ENCODE data around the gene OR4K15.
"Not testable (repeated sequence)": the region's sequence is repeated elsewhere in the genome, so short reads cannot be mapped to it uniquely, and the experiment has no call there.

Gene OR4K15, protein sequence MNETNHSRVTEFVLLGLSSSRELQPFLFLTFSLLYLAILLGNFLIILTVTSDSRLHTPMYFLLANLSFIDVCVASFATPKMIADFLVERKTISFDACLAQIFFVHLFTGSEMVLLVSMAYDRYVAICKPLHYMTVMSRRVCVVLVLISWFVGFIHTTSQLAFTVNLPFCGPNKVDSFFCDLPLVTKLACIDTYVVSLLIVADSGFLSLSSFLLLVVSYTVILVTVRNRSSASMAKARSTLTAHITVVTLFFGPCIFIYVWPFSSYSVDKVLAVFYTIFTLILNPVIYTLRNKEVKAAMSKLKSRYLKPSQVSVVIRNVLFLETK

GRCh38 chr14:19975291-19975690, at the start of gene OR4K15:
OR4K15 (plus strand) TSS chr14:19975591; CDS start chr14:19975591, 0 bp downstream.
- DNase-seq = no peak

GRCh38 chr14:19930617-19931016, 44.8 kb upstream of the OR4K15 start, which contains the start of gene OR4K1:
OR4K1 (plus strand) TSS chr14:19930917; CDS start chr14:19935667, 4,750 bp downstream.
- DNase-seq = no peak

- no peak for DNase-seq
Measured at GRCh38 chr14:19941668-19942067, 33.7 kb upstream of the OR4K15 start.

DNA sequence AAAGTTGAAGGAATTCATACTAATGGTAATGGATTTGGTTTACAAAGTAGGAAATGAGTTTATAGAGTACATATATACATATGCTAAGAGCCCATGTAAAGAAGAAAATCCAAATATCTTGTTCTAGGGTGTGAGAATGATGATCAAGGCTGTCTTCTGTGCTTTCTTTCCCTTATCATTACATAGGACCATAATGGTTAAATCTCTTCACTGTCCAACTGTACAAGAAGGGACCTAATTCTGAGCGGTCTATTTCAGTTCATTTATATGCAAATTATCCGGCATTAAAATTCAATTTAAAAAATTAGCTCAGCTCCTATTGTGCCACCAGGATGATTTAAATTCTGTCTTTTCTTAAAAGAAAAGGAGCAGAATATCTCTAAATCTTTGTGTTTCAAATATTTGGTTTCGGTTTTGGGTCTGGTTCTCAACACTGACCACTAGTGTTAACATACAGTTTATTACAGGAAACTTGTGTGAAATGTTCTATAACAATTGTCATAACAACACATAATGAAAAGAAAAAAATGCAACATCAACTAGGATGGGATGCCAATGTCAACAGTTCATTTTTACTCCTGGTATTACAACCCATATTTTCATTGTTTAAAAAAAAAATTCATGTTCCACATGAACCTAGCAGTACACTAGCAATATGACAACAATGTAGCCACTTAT, 27.8 kb upstream of the OR4K15 start:
- no peak for DNase-seq

DNA sequence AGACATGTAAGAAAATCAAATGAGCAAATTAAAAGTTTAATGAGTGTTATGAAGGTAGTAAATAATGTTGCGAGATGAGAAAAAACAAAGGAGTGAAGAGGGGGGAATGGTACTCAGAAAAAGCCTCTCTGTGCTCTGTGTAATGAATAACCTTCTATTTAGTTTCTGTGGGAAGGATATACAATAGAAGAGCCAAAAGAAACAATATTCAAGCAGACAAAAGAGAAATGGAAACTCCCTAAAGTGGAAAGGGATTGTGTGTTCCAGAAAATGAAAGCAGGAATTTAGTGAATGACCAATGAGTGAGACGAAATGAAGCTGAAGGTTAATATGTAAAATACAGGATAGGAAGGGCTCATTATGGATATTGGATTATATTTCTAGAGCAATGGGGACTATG, 26.2 kb upstream of the OR4K15 start:
- no peak for DNase-seq

DNA sequence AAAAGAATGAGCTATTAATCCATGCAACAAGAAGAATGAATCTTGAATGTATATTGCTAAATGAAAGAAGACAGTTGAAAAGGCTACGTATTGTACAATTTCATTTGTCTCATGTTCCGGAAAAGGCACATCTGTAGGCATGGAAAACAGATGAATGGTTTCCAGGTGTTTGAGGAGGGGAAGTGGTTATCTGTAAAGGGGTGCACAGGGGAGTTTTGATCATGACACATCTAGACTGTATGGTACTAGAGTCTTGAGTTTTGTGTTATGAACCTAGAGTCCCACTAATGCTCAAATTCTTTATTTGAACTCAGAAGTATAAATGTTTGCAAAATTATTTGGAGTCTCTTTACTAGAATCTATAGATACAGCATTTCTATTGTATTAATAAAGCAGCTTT, 5.7 kb upstream of the OR4K15 start:
- DNase-seq = not testable (repeated sequence)

- DNase-seq = no peak
Measured at GRCh38 chr14:19974844-19975243, 547 bp upstream of the OR4K15 start.

- no peak for DNase-seq
Measured at GRCh38 chr14:19993438-19993837, 18.0 kb downstream of the OR4K15 start.

GRCh38 chr14:20001863-20002262, 26.5 kb downstream of the OR4K15 start, which contains the start of gene OR4Q2:
OR4Q2 (plus strand) TSS chr14:20002163.
- DNase-seq = no peak

- DNase-seq = no peak
Measured at GRCh38 chr14:20002319-20002718, 26.9 kb downstream of the OR4K15 start.

DNA sequence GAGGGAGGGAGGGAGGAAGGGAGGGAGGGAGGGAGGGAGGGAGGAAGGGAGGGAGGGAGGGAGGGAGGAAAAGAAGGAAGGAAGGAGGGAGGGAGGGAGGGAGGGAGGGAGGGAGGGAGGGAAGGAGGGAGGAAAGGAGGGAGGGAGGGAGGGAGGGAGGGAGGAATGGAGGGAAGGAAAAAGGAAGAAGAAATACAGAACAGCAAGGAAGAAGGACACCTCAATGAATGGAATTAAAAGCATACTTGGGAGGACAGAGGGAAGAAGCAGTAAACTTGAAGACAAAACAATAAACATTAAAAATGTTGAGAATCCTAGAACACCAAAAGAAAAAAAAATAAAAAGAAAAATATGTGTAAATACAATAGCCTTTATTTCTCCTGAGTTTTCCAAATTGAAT, 32.8 kb downstream of the OR4K15 start:
- DNase-seq = no peak

- DNase-seq = no peak
Measured at GRCh38 chr14:20019257-20019865, 44.0 kb downstream of the OR4K15 start, which contains the start of gene OR4K14. OR4K14 (minus strand) TSS chr14:20019307; CDS start chr14:20015193, 4,114 bp downstream.
